GM19324 (cell line): ENCODE results near the gene SAMD9.
"Not testable (repeated sequence)": the region's sequence is repeated elsewhere in the genome, so short reads cannot be mapped to it uniquely, and the experiment has no call there.

Experiments used
- ATAC-seq: cut with Tn5 transposase; IDR thresholded peaks from one replicate; pipeline ENCODE4 v1.9.1; 2021; ENCODE audit warnings: mild to moderate bottlenecking, moderate library complexity; ENCODE audit not compliant: unreplicated experiment, low FRiP score

The SAMD9 gene

DNA sequence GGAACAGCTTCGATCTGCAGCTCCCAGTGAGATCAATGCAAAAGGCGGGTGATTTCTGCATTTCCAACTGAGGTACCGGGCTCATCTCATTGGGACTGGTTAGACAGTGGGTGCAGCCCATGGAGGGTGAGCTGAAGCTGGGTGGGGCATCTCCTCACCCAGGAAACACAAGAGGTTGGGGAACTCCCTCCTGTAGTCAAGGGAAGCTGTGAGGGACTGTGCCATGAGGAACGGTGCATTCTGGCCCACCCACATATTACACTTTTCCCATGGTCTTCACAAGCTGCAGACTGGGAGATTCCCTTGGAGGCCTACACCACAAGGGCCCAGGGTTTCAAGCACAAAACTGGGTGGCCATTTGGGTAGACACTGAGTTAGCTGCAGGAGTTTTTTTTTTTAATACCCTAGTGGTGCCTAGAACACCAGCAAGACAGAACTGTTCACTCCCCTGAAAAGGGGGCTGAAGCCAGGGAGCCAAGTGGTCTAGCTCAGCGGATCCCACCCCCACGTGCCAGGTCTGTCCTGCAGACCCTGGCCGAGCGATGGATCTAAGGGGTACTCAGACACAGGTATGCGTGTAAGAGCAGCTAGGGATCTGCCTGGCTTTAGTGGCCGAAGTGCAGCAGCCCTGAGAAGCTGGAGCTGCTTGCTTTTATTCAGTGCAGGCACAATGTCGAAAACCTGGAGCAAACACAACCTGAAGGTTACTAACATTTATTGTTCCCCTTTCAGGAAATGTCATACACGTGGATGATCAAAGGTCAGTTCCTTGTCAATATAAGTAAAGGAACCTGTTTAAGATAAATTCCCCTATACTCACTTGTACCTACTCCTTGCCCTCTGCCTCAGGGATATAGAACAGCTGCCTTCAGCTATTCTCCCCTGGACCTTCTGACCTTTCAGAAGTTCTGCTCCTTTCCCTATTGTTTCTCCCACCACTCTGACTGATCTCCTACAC lies 3.1 kb upstream of the SAMD9 start:
- ATAC-seq, result no peak

DNA sequence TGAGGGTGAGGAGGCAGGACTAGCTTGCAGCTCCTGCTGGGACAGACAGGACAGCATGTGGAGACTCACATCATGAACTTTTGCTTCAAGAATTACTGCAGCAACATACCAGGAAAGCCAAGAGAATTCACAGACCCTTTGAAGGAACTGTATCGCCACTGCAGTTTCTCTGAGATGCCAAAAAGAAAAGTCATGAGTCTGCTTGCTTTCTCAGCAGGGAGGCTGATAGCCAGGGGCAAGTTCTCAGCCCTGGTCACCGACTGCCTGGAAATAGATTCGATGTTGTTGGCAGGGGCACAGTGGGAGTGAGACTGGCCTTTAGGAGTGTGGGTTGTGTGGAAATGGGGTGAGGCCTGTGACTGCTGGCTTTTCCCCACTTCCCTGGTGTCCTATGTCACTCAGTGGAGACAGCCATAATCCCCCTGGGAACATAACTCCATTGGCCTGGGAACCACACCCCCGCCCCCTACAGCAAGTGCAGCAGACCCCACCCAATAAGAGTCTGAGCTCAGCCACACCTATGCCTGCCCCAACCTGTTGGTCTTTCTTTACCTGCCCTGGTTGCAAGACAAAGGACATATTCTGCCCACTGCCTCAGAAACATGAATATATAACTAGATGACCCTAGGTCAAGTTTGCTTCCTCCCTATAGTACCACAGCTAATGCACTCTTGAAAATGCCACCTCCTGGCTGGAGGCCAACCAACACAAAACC lies 1.6 kb upstream of the SAMD9 start:
- ATAC-seq, result no peak

DNA sequence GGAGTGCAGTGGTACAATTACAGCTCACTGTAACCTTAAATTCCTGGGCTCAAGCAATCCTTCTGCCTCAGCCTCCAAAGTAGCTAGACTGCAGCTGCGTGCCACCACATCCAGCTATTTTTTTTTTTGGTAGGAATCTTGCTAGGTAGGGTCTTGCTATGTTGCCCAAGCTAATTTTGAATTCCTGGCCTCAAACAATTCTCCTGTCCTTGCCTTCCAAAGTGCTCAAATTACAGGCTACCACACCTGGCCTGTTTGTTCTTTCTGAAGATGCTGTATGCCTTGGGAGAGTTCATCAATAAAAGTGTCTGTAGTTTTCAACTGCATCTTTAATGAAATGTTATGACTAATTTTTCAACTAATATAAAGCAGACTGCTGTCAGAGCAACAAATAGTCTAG lies 452 bp downstream of the SAMD9 start:
- no peak for ATAC-seq

DNA sequence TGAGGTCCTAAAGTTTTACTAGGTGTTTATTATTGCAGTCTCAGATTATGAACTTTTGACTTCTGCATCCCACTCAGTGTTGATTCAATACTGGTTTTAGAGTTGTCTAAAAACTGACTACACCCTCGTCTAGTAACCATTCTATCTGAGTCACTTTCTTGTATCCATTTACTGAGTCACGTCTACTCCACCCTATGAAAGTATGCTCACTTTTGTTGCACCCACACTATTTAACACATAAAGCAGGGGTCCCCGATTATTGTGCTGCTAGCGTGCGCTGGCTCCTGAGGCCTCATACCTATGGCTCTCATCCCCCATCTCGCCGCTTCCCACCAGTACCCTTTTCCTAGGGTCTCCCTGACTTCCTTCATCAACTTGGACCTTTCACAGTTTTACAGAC lies 2.0 kb downstream of the SAMD9 start:
- ATAC-seq, result no peak

DNA sequence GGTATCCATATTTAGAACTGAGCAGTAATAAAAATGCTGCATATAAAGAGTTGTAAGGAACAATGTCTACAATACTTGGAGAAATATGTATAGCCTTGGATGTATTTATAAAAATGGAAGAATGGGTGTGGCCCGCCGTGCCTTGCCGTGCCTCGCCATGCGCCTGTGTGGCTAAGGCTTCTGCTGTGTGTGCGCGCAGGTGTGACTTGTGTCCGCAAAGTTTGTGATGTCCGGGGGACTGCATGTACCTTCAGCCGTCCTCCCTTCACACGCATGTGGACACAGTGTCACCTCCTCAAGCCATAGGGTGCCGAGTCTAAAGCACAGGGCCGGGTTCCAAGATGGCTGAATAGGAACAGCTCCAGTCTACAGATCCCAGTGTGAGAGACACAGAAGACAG lies 9.8 kb downstream of the SAMD9 start:
- ATAC-seq, result no peak

DNA sequence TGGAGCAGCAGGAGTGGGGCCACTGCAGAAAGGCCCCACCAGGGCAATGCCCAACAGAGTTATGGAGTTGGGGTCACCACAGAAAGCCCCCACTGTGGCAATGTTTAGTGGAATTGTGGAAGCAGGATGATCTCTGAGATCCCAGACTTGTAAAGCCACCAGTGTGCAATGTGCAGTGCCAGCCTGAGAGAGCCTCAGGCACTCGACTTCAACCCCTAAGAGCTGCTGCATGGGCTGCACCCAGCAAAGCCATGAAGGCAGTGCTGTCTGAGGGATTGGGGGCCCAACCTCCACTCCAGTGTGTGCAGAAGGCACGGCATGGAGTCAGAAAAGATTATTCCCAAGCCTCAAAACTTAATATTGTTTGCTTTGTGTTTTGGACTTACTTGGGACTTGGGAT lies 20.4 kb downstream of the SAMD9 start:
- ATAC-seq, result no peak

DNA sequence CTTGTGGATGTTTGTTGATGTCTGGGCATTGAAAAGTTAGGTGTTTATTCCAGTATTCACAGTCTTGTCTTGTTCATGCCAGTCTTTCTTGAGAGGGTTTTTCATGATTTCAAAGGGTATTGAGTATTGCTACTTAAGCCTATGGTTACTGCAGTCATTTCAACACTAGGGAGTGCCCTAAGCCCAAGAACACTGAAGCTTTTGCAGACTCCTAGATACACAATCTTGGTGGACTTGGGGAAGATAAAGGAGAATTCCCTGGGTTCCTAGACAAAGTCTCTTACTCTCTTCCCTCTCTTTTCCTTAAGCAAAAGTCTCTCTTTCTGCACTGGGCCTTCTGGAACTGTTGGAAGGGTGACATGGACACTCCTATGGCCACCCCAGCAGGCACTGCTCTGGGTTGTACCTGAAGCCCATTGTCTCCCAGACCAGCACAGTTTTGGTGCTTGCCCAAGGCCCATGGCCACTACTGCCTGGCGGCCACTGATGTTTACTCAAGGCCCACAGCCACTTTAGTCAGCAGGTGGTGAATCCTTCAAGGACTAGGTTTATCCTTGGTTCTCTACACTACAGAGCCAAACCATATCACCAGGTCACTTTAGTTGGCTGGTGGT lies 24.9 kb downstream of the SAMD9 start:
- ATAC-seq, result peak; percentile 65

DNA sequence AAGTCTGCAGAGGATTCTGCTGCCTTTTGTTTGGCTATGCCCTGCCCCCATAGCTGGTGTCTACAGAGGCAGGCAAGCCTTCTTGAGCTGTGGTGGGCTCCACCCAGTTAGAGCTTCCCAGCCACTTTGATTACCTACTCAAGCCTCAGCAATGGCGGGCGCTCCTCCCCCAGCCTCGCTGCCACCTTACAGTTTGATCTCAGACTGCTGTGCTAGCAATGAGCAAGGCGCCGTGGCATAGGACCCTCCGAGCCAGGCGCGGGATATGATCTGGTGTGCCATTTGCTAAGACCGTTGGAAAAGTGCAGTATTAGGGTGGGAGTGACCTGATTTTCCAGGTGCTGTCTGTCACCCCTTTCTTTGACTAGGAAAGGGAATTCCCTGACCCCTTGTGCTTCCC lies 44.4 kb downstream of the SAMD9 start:
- not testable (repeated sequence) for ATAC-seq

DNA sequence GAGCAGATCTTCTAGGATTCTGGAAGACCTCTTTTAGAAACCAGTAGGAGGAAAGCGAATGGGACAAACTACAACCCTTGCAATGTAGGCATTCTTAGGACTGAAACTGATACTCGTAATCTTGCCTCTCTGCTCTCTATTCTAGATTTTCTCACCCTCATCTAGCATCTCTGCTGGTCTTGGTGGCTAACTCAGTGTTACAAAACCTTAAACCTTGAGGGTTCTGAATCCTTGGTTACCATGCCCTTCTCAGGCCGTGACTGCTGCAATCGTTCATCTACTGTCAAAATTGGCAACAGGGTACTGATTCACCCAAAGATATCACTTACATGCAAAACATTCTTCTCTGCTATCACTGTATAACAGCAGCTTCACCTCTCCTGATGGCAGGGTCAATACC lies 55.2 kb downstream of the SAMD9 start:
- no peak for ATAC-seq

DNA sequence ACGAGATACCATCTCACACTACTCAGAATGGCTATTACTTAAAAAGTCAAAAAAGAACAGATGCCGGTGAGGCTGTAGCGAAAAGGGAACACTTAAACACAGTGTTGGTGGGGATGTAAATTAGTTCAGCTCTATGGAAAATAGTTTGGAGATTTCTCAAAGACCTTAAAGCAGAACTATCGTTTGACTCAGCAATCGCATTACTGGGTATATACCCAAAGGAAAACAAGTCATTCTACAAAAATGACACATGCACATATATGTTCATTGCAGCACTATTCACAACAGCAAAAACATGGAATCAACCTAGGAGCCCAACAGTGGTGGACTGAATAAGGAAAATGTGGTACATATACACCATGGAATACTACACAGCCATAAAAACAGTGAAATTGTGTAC lies 56.9 kb downstream of the SAMD9 start:
- ATAC-seq, result no peak

DNA sequence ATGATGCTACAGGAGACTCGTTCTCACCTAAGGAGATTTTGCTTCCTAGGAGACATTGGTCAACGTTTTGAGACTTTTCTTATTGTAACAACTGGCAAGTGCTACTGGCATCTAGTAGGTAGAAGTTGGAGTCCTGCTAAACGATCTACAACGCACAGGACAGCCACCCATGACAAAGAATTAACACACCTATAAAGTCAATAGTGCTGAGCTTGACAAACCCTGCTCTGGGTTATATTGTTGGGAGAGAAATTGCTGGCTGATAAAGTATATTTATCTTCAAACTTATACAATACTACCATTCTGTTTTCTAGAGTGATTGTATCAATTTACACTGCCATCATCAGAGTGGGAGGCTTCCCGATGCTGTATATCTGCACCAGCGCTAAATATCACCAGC lies 57.8 kb downstream of the SAMD9 start:
- ATAC-seq, result no peak

DNA sequence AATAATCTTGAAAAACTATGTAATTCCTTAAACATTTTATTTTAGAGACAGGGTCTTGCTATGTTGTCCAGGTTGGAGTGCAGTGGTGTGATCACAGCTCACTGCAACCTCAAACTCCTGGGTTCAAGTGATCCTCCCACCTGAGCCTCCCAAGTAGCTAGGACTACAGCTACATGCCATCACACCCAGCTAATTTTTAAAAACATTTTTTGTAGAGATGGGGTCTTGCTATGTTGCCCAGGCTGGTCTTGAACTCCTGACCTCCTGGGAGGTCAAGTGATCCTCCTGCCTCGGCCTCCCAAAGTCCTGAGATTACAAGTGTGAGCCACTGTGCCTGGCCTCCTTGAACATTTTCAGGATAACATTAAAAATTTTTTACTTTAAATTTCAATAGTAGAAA lies 61.2 kb downstream of the SAMD9 start:
- not testable (repeated sequence) for ATAC-seq

DNA sequence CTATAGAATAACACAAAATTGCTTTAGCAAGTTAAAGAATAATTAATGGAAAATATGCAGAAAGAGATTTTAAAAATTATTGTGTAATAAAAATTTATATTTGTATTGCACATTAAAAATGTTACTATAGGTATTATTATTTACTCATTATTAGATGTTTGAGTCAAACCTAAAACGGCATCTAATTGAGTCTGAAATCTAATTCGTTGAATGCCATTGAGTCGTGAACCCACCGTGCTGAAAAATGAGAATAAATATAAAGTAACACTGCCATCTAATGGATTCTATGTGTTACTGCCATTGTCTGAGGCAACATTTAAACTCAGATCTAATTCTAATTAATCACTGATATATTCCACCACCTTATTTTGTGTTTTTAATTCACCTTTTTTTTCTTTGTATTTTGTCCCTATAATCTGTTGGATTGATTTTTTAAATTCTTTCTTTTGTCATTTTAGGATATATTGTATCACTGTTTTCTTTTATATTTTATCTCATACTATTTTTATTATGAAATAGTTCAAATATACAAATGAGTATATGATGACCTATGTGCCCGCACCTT lies 62.2 kb downstream of the SAMD9 start:
- ATAC-seq, result no peak

DNA sequence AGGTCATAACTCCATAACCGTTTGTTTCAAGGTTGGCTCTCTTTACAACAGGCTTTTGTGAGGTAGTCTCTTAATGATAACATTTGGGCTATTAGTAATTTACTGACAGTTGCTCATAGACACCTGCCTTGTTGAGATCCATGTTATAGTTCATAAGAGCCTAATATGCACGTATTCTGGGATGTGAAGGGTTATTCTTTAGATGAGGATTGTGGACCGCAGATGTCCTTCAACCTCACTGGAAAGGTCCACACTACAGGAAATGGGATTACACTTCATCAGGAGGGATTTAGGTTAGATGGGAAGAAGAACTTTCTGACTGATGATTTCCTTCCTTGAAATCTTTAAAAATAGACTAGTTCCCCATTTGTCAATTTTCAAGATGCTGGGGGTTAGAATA lies 62.8 kb downstream of the SAMD9 start:
- no peak for ATAC-seq

DNA sequence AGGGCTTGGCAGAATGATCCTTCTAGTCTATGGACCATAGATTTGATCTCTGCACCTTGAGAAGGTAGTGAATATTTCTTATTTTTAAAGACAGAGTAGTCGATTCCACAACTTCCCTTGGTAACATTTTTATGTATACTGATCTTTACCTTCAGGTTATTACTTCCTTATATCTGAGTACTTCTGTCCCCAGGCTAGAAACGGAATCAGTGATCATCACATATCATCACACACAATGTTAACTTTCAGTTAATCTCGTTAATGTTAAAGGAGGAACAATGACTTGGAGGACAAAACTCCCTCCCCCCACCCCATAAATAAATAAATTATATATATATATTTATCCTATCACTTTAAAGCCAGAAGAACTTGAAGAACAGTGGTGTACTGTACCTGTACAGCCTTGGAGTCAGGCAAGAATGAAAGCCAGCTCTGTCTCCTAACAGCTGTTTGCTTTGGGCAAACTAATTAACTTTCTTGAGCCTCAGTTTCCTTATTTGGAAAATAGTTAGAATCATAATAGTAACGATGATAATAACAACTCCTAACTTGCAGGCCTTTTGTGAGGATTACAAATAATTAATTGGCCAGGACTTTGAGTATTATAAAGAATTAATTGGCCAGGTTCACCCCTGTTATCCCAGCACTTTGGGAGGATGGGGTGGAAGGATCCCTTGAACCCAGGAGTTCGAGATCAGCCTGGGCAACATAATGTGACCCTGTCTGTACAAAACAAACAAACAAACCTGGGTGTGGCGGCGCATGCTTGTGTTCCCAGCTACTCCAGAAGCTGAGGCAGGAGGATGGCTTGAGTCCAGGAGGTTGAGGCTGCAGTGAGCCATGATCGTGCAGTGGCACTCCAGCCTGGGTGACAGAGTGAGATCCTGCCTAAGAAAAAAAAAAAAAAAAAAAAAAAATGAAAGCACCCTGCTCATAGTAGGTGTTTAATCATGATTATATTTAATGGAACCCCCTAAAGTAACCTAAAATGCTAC lies 63.5 kb downstream of the SAMD9 start:
- ATAC-seq, result no peak

DNA sequence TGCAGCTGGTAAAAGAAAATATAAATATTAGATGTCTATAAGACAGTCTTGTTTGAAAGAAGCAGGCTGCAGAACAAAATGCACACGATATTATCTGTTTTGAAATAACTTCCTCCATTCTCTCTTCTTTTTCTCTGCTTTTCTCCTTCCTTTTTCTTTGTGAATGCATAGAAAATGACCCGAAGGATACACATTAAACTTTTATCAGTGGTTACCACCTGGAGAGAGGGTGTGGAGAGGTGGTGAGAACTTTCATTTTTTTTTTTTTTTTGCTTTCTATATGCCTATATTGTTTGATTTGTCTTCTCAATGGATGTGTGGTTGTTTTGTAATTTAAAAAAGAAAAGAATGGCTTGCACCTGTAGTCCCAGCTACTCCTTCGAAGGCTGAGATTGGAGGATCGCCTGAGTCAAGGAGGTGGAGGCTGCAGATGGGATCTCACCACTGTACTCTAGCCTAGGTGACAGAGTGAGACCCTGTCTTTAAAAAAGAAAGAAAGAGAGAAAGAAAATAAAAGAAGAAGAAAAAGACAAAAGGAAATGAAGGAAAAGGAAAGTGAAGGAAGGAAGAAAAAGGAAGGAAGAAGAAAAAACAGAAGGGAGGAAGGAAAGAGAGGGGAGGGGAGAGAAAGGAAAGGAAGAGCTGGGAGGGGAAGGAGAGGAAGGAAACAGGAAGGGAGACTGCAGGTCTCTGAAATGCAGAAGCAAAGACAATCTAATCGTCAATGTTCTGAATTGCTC lies 64.4 kb downstream of the SAMD9 start:
- no peak for ATAC-seq

DNA sequence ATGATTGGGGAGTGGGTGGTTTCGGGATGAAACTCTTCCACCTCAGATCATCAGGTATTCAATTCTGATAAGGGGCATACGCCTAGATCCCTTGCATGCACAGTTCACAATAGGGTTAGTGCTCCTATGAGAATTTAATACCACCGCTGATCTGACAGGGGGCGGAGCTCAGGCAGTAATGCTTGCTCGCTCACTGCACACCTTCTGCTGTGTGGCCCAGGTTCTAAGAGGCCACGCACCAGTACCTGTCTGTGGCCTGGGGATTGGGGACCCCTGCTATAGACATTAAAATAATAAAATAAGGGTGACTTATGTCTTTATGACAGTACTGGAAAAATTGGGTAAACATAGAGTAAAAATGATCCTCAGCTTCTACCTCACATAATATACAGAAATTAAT lies 66.1 kb downstream of the SAMD9 start:
- no peak for ATAC-seq
